K562 (cell line): ENCODE data around the gene IFI27L2. TPM values are rescaled to one million over a fixed set of nuclear protein-coding genes. Genes with fewer than 3 reads are reported as not detected.

Source experiments
- ATAC-seq: fragments of 200-7000 bp; cut with Tn5 transposase; 3 replicates; pipeline ENCODE4 v1.9.1; 2020; ENCODE audit warnings: moderate library complexity
- BruUV-seq: library from RNA; stranded (reverse); fragments of 400-500 nt; replicated peaks from 2 replicates; lab custom pipeline; 2021; lab: Mats Ljungman, UMichigan
- CTCF ChIA-PET: fragments of 300-600 bp; formaldehyde crosslinking; extraction: SDS; loops from one replicate; lab custom pipeline; 2021; ENCODE audit warnings: low intra/inter-chr PET ratio; lab: Yijun Ruan, JAX
- POLR2A ChIA-PET: fragments of 300-600, 350-650 bp; sonication (Branson Sonifier 250); formaldehyde crosslinking; extraction: SDS; loops from one replicate; lab custom pipeline; 2021; ENCODE audit warnings: antibody characterized with exemption, inconsistent platforms; lab: Yijun Ruan, JAX
- DNase-seq, 4 experiments: peaks; one replicate each; pipeline versions ENCODE4 v3.0.0 to v3.0.0-alpha.2; 2011 to 2018; ENCODE audit warnings: low spot score in 3 of 4, mixed read lengths in 3 of 4; ENCODE audit errors: extremely low read depth in 1 of 4
- FAIRE-seq: peaks from 2 replicates; lab custom pipeline; 2011; peaks lifted over from hg19 to GRCh38; lab: Jason Lieb, UNC
- H2AFZ ChIP-seq: 2 replicates; pipeline ENCODE4 v1.6.0; 2011; ENCODE audit warnings: low read depth, low read length, control low read depth, inconsistent platforms
- H3K27ac ChIP-seq: fragments of 200-600 bp; 3 replicates; pipeline ENCODE4 v1.8.0; 2011; ENCODE audit warnings: low read depth, mild to moderate bottlenecking, control low read depth, inconsistent platforms, low read length, moderate library complexity, mixed read lengths; ENCODE audit errors: extremely low read depth
- H3K27me3 ChIP-seq, 2 experiments: fragments of 300-600 bp in 1 of 2; 2 replicates in 1 of 2; 3 replicates in 1 of 2; pipeline versions ENCODE4 v1.6.0 to v1.8.0; 2011; ENCODE audit warnings: inconsistent platforms in 2 of 2, low read length in 2 of 2, mild to moderate bottlenecking in 1 of 2, mixed read lengths in 1 of 2, moderate library complexity in 1 of 2; ENCODE audit not compliant: control insufficient read depth in 2 of 2, insufficient read depth in 2 of 2
- H3K36me3 ChIP-seq: fragments of 300-600 bp; 3 replicates; pipeline ENCODE4 v1.8.0; 2011; ENCODE audit warnings: mild to moderate bottlenecking, low read length, inconsistent platforms; ENCODE audit not compliant: control insufficient read depth, insufficient read depth
- H3K4me1 ChIP-seq, 2 experiments: fragments of 200-600 bp in 1 of 2; replicated peaks in 1 of 2; 2 replicates in 1 of 2; 3 replicates in 1 of 2; pipeline versions ENCODE4 v1.5.1 to v1.8.0; 2011; ENCODE audit warnings: inconsistent platforms in 2 of 2, low read length in 2 of 2, mild to moderate bottlenecking in 1 of 2, mixed read lengths in 1 of 2, moderate library complexity in 1 of 2; ENCODE audit not compliant: control insufficient read depth in 2 of 2, insufficient read depth in 2 of 2
- H3K4me2 ChIP-seq: 2 replicates; pipeline ENCODE4 v1.6.1; 2011; ENCODE audit warnings: low read length, control low read depth, inconsistent platforms, mixed read lengths; ENCODE audit not compliant: insufficient read depth
- H3K4me3 ChIP-seq: fragments of 200-600 bp; sonication (generic), shearing (Covaris generic); 2 replicates; pipeline ENCODE4 v1.5.1; 2016; ENCODE audit warnings: control low read depth, inconsistent platforms
- H3K79me2 ChIP-seq: fragments of 200-600 bp; 3 replicates; pipeline ENCODE4 v1.8.0; 2011; ENCODE audit warnings: low read length, inconsistent platforms; ENCODE audit not compliant: control insufficient read depth, insufficient read depth
- H3K9ac ChIP-seq, 2 experiments: 2 replicates each; pipeline versions ENCODE4 v1.6.0 to v1.6.1; 2011; ENCODE audit warnings: low read depth in 2 of 2, low read length in 2 of 2, control low read depth in 1 of 2, inconsistent platforms in 1 of 2, mild to moderate bottlenecking in 1 of 2, mixed read lengths in 1 of 2; ENCODE audit not compliant: insufficient read depth in 1 of 2
- H3K9me1 ChIP-seq: one replicate; pipeline ENCODE4 v1.6.0; 2011; ENCODE audit warnings: inconsistent platforms, mild to moderate bottlenecking, low read length, moderate library complexity; ENCODE audit not compliant: control insufficient read depth, insufficient read depth
- H3K9me3 ChIP-seq: replicated peaks from 2 replicates; pipeline ENCODE4 v1.5.1; 2011; ENCODE audit warnings: low read depth, low read length, inconsistent platforms; ENCODE audit not compliant: control insufficient read depth, insufficient read depth
- H4K20me1 ChIP-seq: replicated peaks from 2 replicates; pipeline ENCODE4 v1.6.1; 2011; ENCODE audit warnings: low read length, inconsistent platforms, mixed read lengths; ENCODE audit not compliant: control insufficient read depth, insufficient read depth
- ARID4B ChIP-seq: sonication (generic); formaldehyde crosslinking; IDR thresholded peaks from 2 replicates; pipeline ENCODE4 v1.8.0; 2022; ENCODE audit warnings: mild to moderate bottlenecking, missing genetic modification reagents
- CEBPB ChIP-seq: fragments of 450-650 bp; IDR thresholded peaks from 2 replicates; pipeline ENCODE4 v1.6.1; 2016; ENCODE audit warnings: missing genetic modification characterization, missing compliant biosample characterization
- NUFIP1 ChIP-seq: fragments of 450-650 bp; IDR thresholded peaks from 2 replicates; pipeline ENCODE4 v1.6.1; 2018; ENCODE audit not compliant: partially characterized antibody
- SREBF1 ChIP-seq: fragments of 150-350 bp; IDR thresholded peaks from 2 replicates; pipeline ENCODE4 v1.6.1; 2014; ENCODE audit warnings: antibody characterized with exemption, low read depth, low read length, borderline replicate concordance
- WGBS: fragments of 100-300 bp; shearing (Covaris generic); methylation state at CpG from one replicate; pipeline ENCODE4 v1.1.6; 2016; ENCODE audit warnings: low coverage, mixed read lengths; ENCODE audit not compliant: insufficient coverage; ENCODE audit errors: missing lambda C conversion rate; 5-methylcytosine and 5-hydroxymethylcytosine counted together
- in situ Hi-C: fragments of 300-500 bp; cut with MboI; formaldehyde crosslinking; loops from 4 replicates; pipeline ENCODE4 v1.15.0; 2018; ENCODE audit warnings: inconsistent platforms, mixed read lengths
- intact Hi-C: fragments of 100-400 bp; cut with micrococcal nuclease; formaldehyde crosslinking; loops from 2 replicates; pipeline ENCODE4 v1.14.2; 2022
- polyA plus RNA-seq, 8 experiments: library from polyadenylated mRNA; depleted of rRNA in 4 of 8; stranded (reverse) in 5 of 8; unstranded in 3 of 8; fragments of >200 nt; fragmentation: Nextera tagmentation in 2 of 8; fragmentation: Illumina TruSeq in 1 of 8; extraction: Ambion mirVana in 2 of 8; extraction: Trizol in 1 of 8; gene quantifications; 2 replicates each; pipeline versions ENCODE4 v1.2.1 to v1.2.3, GENCODE V29; 2011 to 2014; ENCODE audit warnings: inconsistent platforms in 1 of 8, missing spikeins in 1 of 8
- total RNA-seq, 7 experiments: library from RNA; depleted of rRNA in 6 of 7; stranded (reverse); fragments of >200 nt in 6 of 7; fragmentation: Illumina TruSeq in 2 of 7; extraction: Trizol in 2 of 7; gene quantifications; 2 replicates each; pipeline versions ENCODE4 v1.2.1 to v1.2.3, GENCODE V29; 2011 to 2021; ENCODE audit warnings: low replicate concordance in 1 of 7

Gene IFI27L2
- total and polyA plus RNA-seq, 9 of the 15 experiments (the other 6 are each of a cell fraction or from before 2014, with no cell fraction given): 1.0 to 9.3 (median 4.1) TPM

- H3K4me1 ChIP-seq: peaks cover 8 to 16% of the 10 kb centered on the region in 2 experiments; a peak in 4 of 5 replicates
- no peak for FAIRE-seq
- H3K27me3 ChIP-seq: peaks cover 2 to 27% of the 10 kb centered on the region in 2 experiments; a peak in 3 of 5 replicates
- intact Hi-C loops (no loop called here), in situ Hi-C loops (no loop called here)
- no peak for DNase-seq
- ChIA-PET CTCF (no interaction called here), POLR2A (interaction anchor here (0.6 kb wide), 1 partner anchor 72 kb away, joined by 3 read pairs; no protein-coding TSS in a partner anchor)
- no peaks in the 10 kb centered on the region for H3K36me3 ChIP-seq
- H3K9me1 ChIP-seq: peaks cover 3% of the 10 kb centered on the region
- no peak overlapping the region for H3K4me3 ChIP-seq
- TF ChIP-seq ARID4B (CRISPR knock-in tag): no peak
- TF ChIP-seq SREBF1: no peak
- no peak for TF ChIP-seq NUFIP1
- no peak for TF ChIP-seq CEBPB (tag)
- H4K20me1 ChIP-seq: no peaks in the 10 kb centered on the region; the same call in 1 of the 2 replicates
- ATAC-seq: no peak
- H3K79me2 ChIP-seq: no peaks in the 10 kb centered on the region
- no peak overlapping the region for H2AFZ ChIP-seq
- no TSS peak for BruUV-seq
- 45% methylated on average over 7 of the region's 7 CpGs for WGBS
- no peak overlapping the region for H3K4me2 ChIP-seq
- H3K9me3 ChIP-seq: no peaks in the 10 kb centered on the region
- no peak overlapping the region for H3K27ac ChIP-seq
- no peak overlapping the region for H3K9ac ChIP-seq
Observed at GRCh38 chr14:94113073-94113472, 16.3 kb downstream of the IFI27L2 start.
